Measurements from ENCODE around the gene KIAA1755. TPM values are rescaled to one million over a fixed set of nuclear protein-coding genes. Genes with fewer than 3 reads are reported as not detected.

Gene KIAA1755
- total and polyA plus RNA-seq, 2 of the 4 experiments (the other 2 are of a cell fraction), result 2.5 to 5.1 TPM

- peak overlapping the region; percentile 86 for H2BK120ac ChIP-seq (ENCODE audit: low read depth, low read length)
- H2BK15ac ChIP-seq (ENCODE audit: low read depth, low read length), result peak overlapping the region; percentile 98
- H3K18ac ChIP-seq (ENCODE audit: low read depth, low read length), result peak overlapping the region; percentile 22; the same call in 1 of the 2 replicates
- H3K36me3 ChIP-seq (ENCODE audit: control insufficient read depth, insufficient read depth, low read length), result no peaks in the 10 kb centered on the region
- H3K4ac ChIP-seq (ENCODE audit: low read depth, low read length), result peak overlapping the region; percentile 75
- ChIA-PET POLR2A (ENCODE audit: unreplicated experiment) (no interaction called here), CTCF (no interaction called here)
- H3K27ac ChIP-seq (ENCODE audit: insufficient read depth, low read length), result no peak overlapping the region
- no peak for DNase-seq
- intact Hi-C loops (cut with micrococcal nuclease), result no loop called here
- H3K79me1 ChIP-seq (ENCODE audit: low read depth in 1 of 2, low read length in 2 of 2), result no peaks in the 10 kb centered on the region
- peak overlapping the region; percentile 53 for H4K5ac ChIP-seq (ENCODE audit: low read depth, low read length)
- no peak overlapping the region for H3K56ac ChIP-seq (ENCODE audit: extremely low read depth, insufficient read depth, low read length)
- peak overlapping the region; percentile 87 for H2AK5ac ChIP-seq (ENCODE audit: low read depth, low read length)
- WGBS, 2 experiments (ENCODE audit: extremely low coverage in 2 of 2, insufficient read length in 1 of 2), result no CpG with 5 or more reads among the region's 6 CpGs
- in situ Hi-C loops (cut with MboI; ENCODE audit: low sequenced_read_pairs), result no loop called here
- H3K14ac ChIP-seq (replicated peaks; ENCODE audit: low read depth, low read length), result peak overlapping the region; percentile 11
- H4K8ac ChIP-seq (ENCODE audit: low read depth in 2 of 2, low read length in 2 of 2), result peak overlapping the region; percentile 26 to 65; a peak in 3 of 4 replicates
- no peak overlapping the region for H3K9ac ChIP-seq (ENCODE audit: low read depth, low read length)
- no peak for TF ChIP-seq RAD21 (IDR thresholded peaks at IDR 0.05; ENCODE audit: low read length)
- no peak for TF ChIP-seq MAFK (IDR thresholded peaks at IDR 0.05; ENCODE audit: low read depth, low read length)
- TF ChIP-seq MXI1 (IDR thresholded peaks at IDR 0.05; ENCODE audit: borderline replicate concordance, low read depth, low read length), result no peak
- TF ChIP-seq RCOR1 (IDR thresholded peaks at IDR 0.05; ENCODE audit: insufficient replicate concordance, low read length), result no peak
- H3K9me1 ChIP-seq (ENCODE audit: insufficient read depth, low read length), result peaks cover 10% of the 10 kb centered on the region
- H4K91ac ChIP-seq (ENCODE audit: insufficient read depth, low read depth, low read length), result peak overlapping the region; percentile 85
- H4K20me1 ChIP-seq (ENCODE audit: insufficient read depth, low read length), result no peaks in the 10 kb centered on the region
- H3K4me3 ChIP-seq (ENCODE audit: insufficient read depth, low read depth, low read length), result no peak overlapping the region
- H3K23ac ChIP-seq (ENCODE audit: low read depth, low read length), result peak overlapping the region; percentile 21; the same call in 1 of the 2 replicates
- no peak for ATAC-seq (ENCODE audit: low read depth)
- H3K4me1 ChIP-seq (ENCODE audit: control insufficient read depth, insufficient read depth, low read length), result peaks cover 21% of the 10 kb centered on the region
- peak overlapping the region; percentile 42 for H2AK9ac ChIP-seq (replicated peaks; ENCODE audit: low read depth, low read length, poor library complexity)
- no peaks in the 10 kb centered on the region for H3K9me3 ChIP-seq (ENCODE audit: control insufficient read depth, insufficient read depth, low read length)
- no TSS peak for BruUV-seq (replicated peaks)
- H2BK20ac ChIP-seq (ENCODE audit: low read depth, low read length), result peak overlapping the region; percentile 87
- dilution Hi-C loops (cut with HindIII; ENCODE audit: low sequenced_read_pairs, unreplicated experiment), result no loop called here
- no peak overlapping the region for H3K4me2 ChIP-seq (ENCODE audit: low read depth, low read length)
- H2BK5ac ChIP-seq (ENCODE audit: low read depth, low read length, poor library complexity, severe bottlenecking), result peak overlapping the region; percentile 0
- H2AFZ ChIP-seq (replicated peaks; ENCODE audit: low read length, poor library complexity), result no peak overlapping the region
- no peaks in the 10 kb centered on the region for H3K27me3 ChIP-seq (ENCODE audit: control insufficient read depth, insufficient read depth, low read length)
Measured at GRCh38 chr20:38269715-38270114, 9.2 kb upstream of the KIAA1755 start.

Data from IMR-90 (cell line).